Endodermal cell (in vitro differentiated cells): ENCODE results near the gene CNNM3. TPM values are rescaled to one million over a fixed set of nuclear protein-coding genes. Genes with fewer than 3 reads are reported as not detected.
"Not testable (repeated sequence)": the region's sequence is repeated elsewhere in the genome, so short reads cannot be mapped to it uniquely, and the experiment has no call there.

Experiments used
- DNase-seq: peaks from one replicate; pipeline ENCODE4 v3.0.0-alpha.2; 2017
- H3K27ac ChIP-seq: 2 replicates; pipeline ENCODE4 v1.5.1; 2013; ENCODE audit warnings: mild to moderate bottlenecking, low read depth, low read length, moderate library complexity
- H3K27me3 ChIP-seq: 2 replicates; pipeline ENCODE4 v1.6.1; 2013; ENCODE audit warnings: mild to moderate bottlenecking, low read length, moderate library complexity; ENCODE audit not compliant: insufficient read depth, control insufficient read depth, poor library complexity, severe bottlenecking
- H3K36me3 ChIP-seq: 2 replicates; pipeline ENCODE4 v1.7.0; 2013; ENCODE audit warnings: mild to moderate bottlenecking, low read length, moderate library complexity; ENCODE audit not compliant: control insufficient read depth, insufficient read depth
- H3K4me1 ChIP-seq: one replicate; pipeline ENCODE4 v1.7.0; 2013; ENCODE audit warnings: low read length; ENCODE audit not compliant: control insufficient read depth, insufficient read depth
- H3K4me3 ChIP-seq: 2 replicates; pipeline ENCODE4 v1.5.1; 2013; ENCODE audit warnings: mild to moderate bottlenecking, low read length, moderate library complexity
- H3K9ac ChIP-seq: 2 replicates; pipeline ENCODE4 v1.6.1; 2013; ENCODE audit warnings: mild to moderate bottlenecking, low read length, moderate library complexity; ENCODE audit not compliant: poor library complexity, severe bottlenecking; ENCODE audit errors: extremely low read depth
- H3K9me3 ChIP-seq: 2 replicates; pipeline ENCODE4 v1.6.1; 2013; ENCODE audit warnings: mild to moderate bottlenecking, low read length, moderate library complexity; ENCODE audit not compliant: control insufficient read depth
- H3K27ac Mint-ChIP-seq: 2 replicates; pipeline ENCODE4 v1.8.0; 2020; ENCODE audit warnings: mixed read lengths
- H3K27me3 Mint-ChIP-seq: 2 replicates; pipeline ENCODE4 v1.8.0; 2021; ENCODE audit warnings: mild to moderate bottlenecking, mixed read lengths; ENCODE audit not compliant: insufficient read depth
- H3K36me3 Mint-ChIP-seq: 2 replicates; pipeline ENCODE4 v1.8.0; 2020; ENCODE audit warnings: low read depth, mixed read lengths
- H3K4me1 Mint-ChIP-seq: 2 replicates; pipeline ENCODE4 v1.8.0; 2020; ENCODE audit warnings: mixed read lengths
- H3K4me3 Mint-ChIP-seq: 2 replicates; pipeline ENCODE4 v1.8.0; 2020; ENCODE audit warnings: mild to moderate bottlenecking, moderate library complexity, mixed read lengths
- H3K9me3 Mint-ChIP-seq: 2 replicates; pipeline ENCODE4 v1.8.0; 2020; ENCODE audit warnings: mild to moderate bottlenecking, mixed read lengths
- CTCF ChIP-seq: fragments of 200-600 bp; sonication (generic); conservative IDR thresholded peaks from 2 replicates; pipeline ENCODE4 v1.5.0; 2021; ENCODE audit warnings: antibody characterized with exemption, mild to moderate bottlenecking
- WGBS, 2 experiments: methylation state at CpG; one replicate each; pipeline versions ENCODE4 v1.1.5 to v1.1.7; 2013; ENCODE audit warnings: missing lambda C conversion rate in 2 of 2, mixed read lengths in 1 of 2; ENCODE audit not compliant: insufficient coverage in 1 of 2, insufficient read length in 1 of 2; 5-methylcytosine and 5-hydroxymethylcytosine counted together
- total RNA-seq, 2 donors: library from RNA; stranded (reverse); fragmentation: NEBNext Ultra II Directional in 1 of 2; extraction: Animal tissue kit (Norgen Biotek cat#: 25700) in 1 of 2; gene quantifications; 2 replicates in 1 of 2; 3 replicates in 1 of 2; pipeline ENCODE4 v1.2.1, GENCODE V29; 2021

CNNM3 gene
- total RNA-seq, 2 donors from 2014 or later = 33.1 to 34.8 TPM

DNA sequence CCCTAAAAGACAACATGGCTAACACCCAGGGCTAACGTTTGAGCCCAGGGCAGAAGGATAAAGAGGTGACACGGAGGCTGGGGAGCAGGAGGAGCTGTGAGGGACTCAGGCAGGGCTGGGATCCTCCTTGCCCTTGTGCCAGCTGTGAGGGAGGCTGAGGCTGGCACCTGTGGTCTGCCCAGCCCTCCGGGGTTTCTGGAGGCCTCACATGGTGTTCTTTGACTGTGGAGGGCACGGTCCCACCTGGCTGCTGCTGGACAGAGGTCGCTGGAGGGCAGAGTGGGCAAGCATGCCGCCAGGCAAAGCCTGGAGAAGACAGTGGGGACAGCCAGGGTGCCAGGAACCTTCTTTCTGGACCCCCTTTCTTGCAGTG, 26.8 kb upstream of the CNNM3 start:
- Histone ChIP-seq H3K36me3 (no peaks in the 10 kb centered on the region), H3K4me1 (no peaks in the 10 kb centered on the region), H3K4me3 (no peak overlapping the region), H3K27ac (no peak overlapping the region), H3K9me3 (no peaks in the 10 kb centered on the region), H3K27me3 (no peaks in the 10 kb centered on the region), H3K9ac (no peak overlapping the region)
- Mint-ChIP-seq H3K4me3 (no peak overlapping the region), H3K27me3 (no peaks in the 10 kb centered on the region), H3K36me3 (peaks cover 3% of the 10 kb centered on the region), H3K9me3 (no peaks in the 10 kb centered on the region), H3K27ac (peak overlapping the region; percentile 64), H3K4me1 (peaks cover 6% of the 10 kb centered on the region)
- WGBS, 2 experiments = 88 to 92% methylated on average over 2 to 6 of the region's 6 CpGs
- no peak for TF ChIP-seq CTCF
- DNase-seq = no peak

DNA sequence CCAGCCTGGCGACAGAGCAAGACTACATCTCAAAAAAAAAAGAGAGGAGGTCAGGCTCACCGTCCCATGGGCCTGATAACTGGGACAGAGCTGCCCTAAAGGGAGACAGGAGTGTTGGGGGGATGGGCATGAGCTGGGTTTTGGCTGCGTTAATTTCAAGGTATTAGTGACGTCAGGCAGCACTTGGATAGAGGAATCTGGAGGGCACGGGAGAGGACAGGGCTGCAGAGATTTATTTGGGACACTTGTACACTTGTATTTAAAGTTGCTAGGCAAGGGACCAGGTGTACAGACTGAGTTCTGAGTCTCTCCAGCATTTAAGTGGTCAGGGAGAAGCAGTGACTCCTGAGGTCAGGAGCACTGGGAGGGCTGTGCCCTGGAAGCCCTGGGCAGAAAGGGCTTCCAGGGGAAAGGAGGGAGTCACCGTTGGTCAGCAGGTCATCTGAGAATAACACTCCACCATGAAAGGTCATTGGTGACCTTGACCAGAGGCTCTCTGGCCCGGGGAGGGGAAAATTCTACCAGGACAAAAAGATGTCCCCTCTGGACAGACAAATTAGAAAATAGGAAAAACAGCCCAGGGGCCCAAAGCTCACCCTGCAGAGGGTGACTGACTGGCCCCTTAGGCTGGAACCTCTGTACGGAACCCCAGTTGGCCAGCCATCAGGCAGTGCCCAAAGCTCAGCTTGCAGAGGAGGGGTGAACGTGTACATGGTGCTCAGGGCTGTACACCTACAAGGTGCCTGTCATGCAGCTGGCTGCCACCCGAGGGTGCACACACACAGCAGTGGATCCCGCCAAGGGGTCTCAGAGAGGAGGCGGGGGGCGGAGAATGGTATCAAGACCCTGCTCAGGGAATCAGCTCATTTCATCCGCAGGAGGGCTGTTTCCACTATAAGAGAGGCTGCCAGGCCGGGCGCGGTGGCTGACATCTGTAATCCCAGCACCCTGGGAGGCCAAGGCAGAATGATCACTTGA, 23.0 kb upstream of the CNNM3 start:
- Histone ChIP-seq H3K27me3 (no peaks in the 10 kb centered on the region), H3K9me3 (no peaks in the 10 kb centered on the region), H3K4me1 (no peaks in the 10 kb centered on the region), H3K27ac (no peak overlapping the region), H3K9ac (no peak overlapping the region), H3K36me3 (no peaks in the 10 kb centered on the region), H3K4me3 (no peak overlapping the region)
- no peak for TF ChIP-seq CTCF
- Mint-ChIP-seq H3K36me3 (peaks cover 3% of the 10 kb centered on the region), H3K27me3 (no peaks in the 10 kb centered on the region), H3K4me1 (peaks cover 6% of the 10 kb centered on the region), H3K9me3 (no peaks in the 10 kb centered on the region), H3K27ac (peak overlapping the region; percentile 28), H3K4me3 (no peak overlapping the region)
- WGBS, 2 experiments = 92% methylated on average over 15 to 17 of the region's 17 CpGs
- no peak for DNase-seq

DNA sequence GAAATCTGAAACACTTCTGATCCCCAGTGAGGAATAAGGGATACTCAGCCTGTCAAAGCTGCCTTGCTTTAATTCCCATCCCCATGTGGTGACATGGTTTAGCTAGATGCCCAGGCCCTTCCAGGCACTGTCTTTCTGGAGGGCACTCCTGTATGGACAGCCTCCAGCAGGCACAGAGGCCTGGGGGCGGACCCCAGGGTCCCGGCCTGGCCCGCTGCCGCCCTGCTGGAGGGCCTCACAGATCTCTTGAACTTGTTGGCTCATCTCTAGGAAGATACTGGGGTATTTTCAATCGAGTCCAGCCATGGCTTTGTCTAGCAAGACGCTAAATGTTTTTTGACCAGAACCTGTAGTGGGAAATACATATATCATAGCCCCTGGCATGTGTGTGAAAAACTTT, 21.0 kb upstream of the CNNM3 start:
- no peaks in the 10 kb centered on the region for H3K9me3 Mint-ChIP-seq
- H3K4me1 Mint-ChIP-seq = peaks cover 6% of the 10 kb centered on the region
- H3K36me3 ChIP-seq = no peaks in the 10 kb centered on the region
- H3K9me3 ChIP-seq = no peaks in the 10 kb centered on the region
- H3K27ac Mint-ChIP-seq = no peak overlapping the region
- H3K27me3 ChIP-seq = no peaks in the 10 kb centered on the region
- no peak overlapping the region for H3K9ac ChIP-seq
- H3K36me3 Mint-ChIP-seq = peaks cover 9% of the 10 kb centered on the region
- DNase-seq = no peak
- 91 to 92% methylated on average over 4 to 6 of the region's 6 CpGs for WGBS, 2 experiments
- TF ChIP-seq CTCF = no peak
- no peaks in the 10 kb centered on the region for H3K27me3 Mint-ChIP-seq
- no peaks in the 10 kb centered on the region for H3K4me1 ChIP-seq
- no peak overlapping the region for H3K27ac ChIP-seq
- H3K4me3 Mint-ChIP-seq = no peak overlapping the region
- no peak overlapping the region for H3K4me3 ChIP-seq

GRCh38 chr2:96796497-96796896, 19.6 kb upstream of the CNNM3 start:
- H3K4me3 Mint-ChIP-seq, H3K36me3 ChIP-seq, H3K27ac ChIP-seq, H3K9me3 ChIP-seq, H3K9me3 Mint-ChIP-seq, H3K27me3 ChIP-seq, DNase-seq, H3K4me3 ChIP-seq, H3K4me1 ChIP-seq, H3K27ac Mint-ChIP-seq, H3K4me1 Mint-ChIP-seq, H3K27me3 Mint-ChIP-seq, H3K9ac ChIP-seq, H3K36me3 Mint-ChIP-seq: not testable (repeated sequence)
- WGBS, 2 experiments = 97 to 98% methylated on average over 6 of the region's 6 CpGs
